SK-N-SH (cell line): ENCODE data around the gene CDK6. TPM values are rescaled to one million over a fixed set of nuclear protein-coding genes. Genes with fewer than 3 reads are reported as not detected.

ENCODE experiments used
- CTCF ChIA-PET: fragments of 300-600, 350-600 bp; formaldehyde crosslinking; extraction: SDS; loops from one replicate; lab custom pipeline; 2021; lab: Yijun Ruan, JAX
- POLR2A ChIA-PET: fragments of 350-600 bp; sonication (Branson Sonifier 250); formaldehyde crosslinking; extraction: SDS; loops from one replicate; lab custom pipeline; 2020; ENCODE audit warnings: antibody characterized with exemption, inconsistent platforms; lab: Yijun Ruan, JAX
- DNase-seq: peaks from one replicate; pipeline ENCODE4 v3.0.0; 2012
- H2AFZ ChIP-seq: fragments of 200-600 bp; sonication (generic); 2 replicates; pipeline ENCODE4 v1.8.1; 2016; ENCODE audit warnings: antibody characterized with exemption, mild to moderate bottlenecking, low read depth
- H3F3A ChIP-seq: fragments of 200-600 bp; sonication (generic); replicated peaks from 2 replicates; pipeline ENCODE3; 2016; ENCODE audit warnings: antibody characterized with exemption, mild to moderate bottlenecking; ENCODE audit not compliant: insufficient read depth
- H3K27ac ChIP-seq, 2 experiments: fragments of 200-500 bp in 1 of 2; fragments of 200-600 bp in 1 of 2; sonication (Bioruptor generic) in 1 of 2; sonication (generic), shearing (Covaris generic) in 1 of 2; 2 replicates each; pipeline versions ENCODE4 v1.5.1 to v1.6.1; 2014 to 2016; ENCODE audit warnings: low read depth in 2 of 2, inconsistent platforms in 1 of 2, low read length in 1 of 2, mild to moderate bottlenecking in 1 of 2, mixed read lengths in 1 of 2
- H3K27me3 ChIP-seq: fragments of 200-600 bp; sonication (generic), shearing (Covaris generic); 2 replicates; pipeline ENCODE4 v1.6.1; 2016; ENCODE audit warnings: mixed run types; ENCODE audit not compliant: insufficient read depth
- H3K36me3 ChIP-seq, 2 experiments: fragments of 200-500 bp in 1 of 2; fragments of 200-600 bp in 1 of 2; sonication (Bioruptor generic) in 1 of 2; sonication (generic) in 1 of 2; replicated peaks in 1 of 2; 2 replicates each; pipeline versions ENCODE3 to v1.5.1; 2014 to 2016; ENCODE audit warnings: low read length in 1 of 2, mild to moderate bottlenecking in 1 of 2; ENCODE audit not compliant: insufficient read depth in 2 of 2, control insufficient read depth in 1 of 2
- H3K4me1 ChIP-seq, 2 experiments: fragments of 200-500 bp in 1 of 2; fragments of 200-600 bp in 1 of 2; sonication (Bioruptor generic) in 1 of 2; sonication (generic), shearing (Covaris generic) in 1 of 2; 2 replicates each; pipeline versions ENCODE4 v1.5.1 to v1.6.1; 2014 to 2016; ENCODE audit warnings: low read depth in 1 of 2, low read length in 1 of 2, mixed run types in 1 of 2; ENCODE audit not compliant: insufficient read depth in 2 of 2, control insufficient read depth in 1 of 2
- H3K4me2 ChIP-seq: fragments of 200-600 bp; sonication (generic), shearing (Covaris generic); 2 replicates; pipeline ENCODE4 v1.6.1; 2017; ENCODE audit warnings: mixed run types
- H3K4me3 ChIP-seq, 2 experiments: fragments of 200-500 bp in 1 of 2; fragments of 200-600 bp in 1 of 2; sonication (Bioruptor generic) in 1 of 2; sonication (generic), shearing (Covaris generic) in 1 of 2; 2 replicates each; pipeline versions ENCODE4 v1.5.1 to v1.8.1; 2014 to 2016; ENCODE audit warnings: low read depth in 2 of 2, inconsistent platforms in 1 of 2, low read length in 1 of 2, mild to moderate bottlenecking in 1 of 2, mixed read lengths in 1 of 2, moderate library complexity in 1 of 2
- H3K79me2 ChIP-seq: fragments of 200-600 bp; sonication (generic); 2 replicates; pipeline ENCODE4 v1.8.1; 2017; ENCODE audit warnings: mild to moderate bottlenecking; ENCODE audit not compliant: insufficient read depth
- H3K9ac ChIP-seq: fragments of 200-600 bp; sonication (generic); 2 replicates; pipeline ENCODE4 v1.6.1; 2017; ENCODE audit warnings: mixed run types
- H3K9me2 ChIP-seq: fragments of 200-600 bp; sonication (generic); 2 replicates; pipeline ENCODE4 v1.6.1; 2017; ENCODE audit warnings: mixed run types
- H3K9me3 ChIP-seq: fragments of 200-600 bp; sonication (generic); 2 replicates; pipeline ENCODE4 v1.6.1; 2017; ENCODE audit warnings: mixed run types, mild to moderate bottlenecking, moderate library complexity
- H4K20me1 ChIP-seq: fragments of 200-600 bp; sonication (generic); 2 replicates; pipeline ENCODE4 v1.6.1; 2017; ENCODE audit warnings: mild to moderate bottlenecking, mixed run types; ENCODE audit not compliant: insufficient read depth
- CTCF ChIP-seq: fragments of 200-600 bp; sonication (generic); IDR thresholded peaks from 2 replicates; pipeline ENCODE4 v1.6.1; 2017; ENCODE audit warnings: antibody characterized with exemption, mild to moderate bottlenecking, moderate library complexity
- ELF1 ChIP-seq: IDR thresholded peaks from 2 replicates; pipeline ENCODE4 v1.4.0; 2012
- EP300 ChIP-seq, 2 experiments: IDR thresholded peaks; 2 replicates each; pipeline versions ENCODE4 v1.4.0 to v1.6.1; 2012; ENCODE audit warnings: borderline replicate concordance in 1 of 2, low read depth in 1 of 2, low read length in 1 of 2
- EZH2phosphoT487 ChIP-seq: fragments of 200-600 bp; sonication (generic); IDR thresholded peaks from 2 replicates; pipeline ENCODE4 v1.6.1; 2017; ENCODE audit warnings: low read depth, mixed run types, mild to moderate bottlenecking, antibody characterized with exemption, moderate library complexity, borderline replicate concordance
- FOSL2 ChIP-seq: IDR thresholded peaks from 2 replicates; pipeline ENCODE4 v1.4.0; 2012; ENCODE audit warnings: low read depth, mild to moderate bottlenecking, moderate library complexity, borderline replicate concordance
- FOXJ3 ChIP-seq: sonication (generic); formaldehyde crosslinking; IDR thresholded peaks from 2 replicates; pipeline ENCODE4 v1.5.1; 2020; ENCODE audit warnings: mild to moderate bottlenecking, missing genetic modification reagents
- JUND ChIP-seq: IDR thresholded peaks from 2 replicates; pipeline ENCODE4 v1.4.0; 2012
- MEF2A ChIP-seq: IDR thresholded peaks from 2 replicates; pipeline ENCODE4 v1.4.0; 2012; ENCODE audit warnings: low read depth, borderline replicate concordance
- NFIC ChIP-seq: IDR thresholded peaks from 2 replicates; pipeline ENCODE4 v1.4.0; 2012; ENCODE audit warnings: borderline replicate concordance
- NRF1 ChIP-seq: IDR thresholded peaks from 2 replicates; pipeline ENCODE4 v1.6.1; 2012; ENCODE audit warnings: low read depth, mild to moderate bottlenecking, low read length
- POLR2AphosphoS5 ChIP-seq: IDR thresholded peaks from 2 replicates; pipeline ENCODE4 v1.6.1; 2012; ENCODE audit warnings: low read depth, low read length
- RCOR1 ChIP-seq: fragments of 150-350 bp; IDR thresholded peaks from 2 replicates; pipeline ENCODE4 v1.6.1; 2017; ENCODE audit warnings: antibody characterized with exemption, low read length
- RXRA ChIP-seq: IDR thresholded peaks from 2 replicates; pipeline ENCODE4 v1.4.0; 2012; ENCODE audit warnings: low read depth, mild to moderate bottlenecking, borderline replicate concordance
- TAF1 ChIP-seq: IDR thresholded peaks from 2 replicates; pipeline ENCODE4 v1.6.1; 2012; ENCODE audit warnings: low read depth, mild to moderate bottlenecking, low read length, moderate library complexity, borderline replicate concordance
- TCF12 ChIP-seq: IDR thresholded peaks from 2 replicates; pipeline ENCODE4 v1.4.0; 2012
- TEAD4 ChIP-seq: IDR thresholded peaks from 2 replicates; pipeline ENCODE4 v1.4.0; 2012; ENCODE audit warnings: mild to moderate bottlenecking, borderline replicate concordance; ENCODE audit not compliant: insufficient read depth
- YY1 ChIP-seq: IDR thresholded peaks from 2 replicates; pipeline ENCODE4 v1.4.0; 2012; ENCODE audit warnings: low read depth, mild to moderate bottlenecking
- ZBTB33 ChIP-seq: IDR thresholded peaks from 2 replicates; pipeline ENCODE4 v1.4.0; 2012; ENCODE audit warnings: low read depth, borderline replicate concordance
- WGBS: methylation state at CpG from one replicate; pipeline ENCODE4 v1.1.6; 2017; ENCODE audit warnings: low lambda C conversion rate; 5-methylcytosine and 5-hydroxymethylcytosine counted together
- polyA plus RNA-seq, 3 experiments: library from polyadenylated mRNA; depleted of rRNA; stranded (reverse); fragments of >200 nt; gene quantifications; 2 replicates each; pipeline ENCODE4 v1.2.3, GENCODE V29; 2012
- TF ChIP-seq, protein P1 (sequence below): IDR thresholded peaks from 2 replicates; pipeline ENCODE4 v1.4.0; 2012; ENCODE audit warnings: low read depth, borderline replicate concordance
- TF ChIP-seq, protein P2 (sequence below): IDR thresholded peaks from 2 replicates; pipeline ENCODE4 v1.4.0; 2012; ENCODE audit warnings: low read depth

CDK6 gene
- polyA plus RNA-seq, 1 of the 3 experiments (the other 2 are of a cell fraction), result 30.3 TPM

DNA sequence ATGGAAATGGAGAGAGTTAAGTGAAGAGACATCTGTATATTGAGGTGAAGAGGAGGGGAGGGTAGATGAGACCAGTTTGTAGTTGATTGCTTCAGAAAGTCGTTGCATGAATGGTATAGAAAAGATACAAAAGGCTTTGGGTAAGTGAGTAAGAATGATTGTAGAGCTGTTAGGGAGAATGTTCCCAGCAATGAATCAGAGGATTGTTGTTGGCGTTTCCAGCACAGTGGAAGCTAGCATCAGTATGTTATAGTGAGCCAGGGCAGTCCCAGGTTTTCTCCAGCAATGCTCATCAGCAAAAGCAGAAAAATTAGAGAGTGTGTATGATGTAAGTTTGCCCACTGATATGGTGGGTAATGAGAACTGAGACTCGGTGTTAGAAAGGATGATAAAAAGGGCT is 15.4 kb upstream of the CDK6 start (continued):
- TF ChIP-seq, protein P1, sequence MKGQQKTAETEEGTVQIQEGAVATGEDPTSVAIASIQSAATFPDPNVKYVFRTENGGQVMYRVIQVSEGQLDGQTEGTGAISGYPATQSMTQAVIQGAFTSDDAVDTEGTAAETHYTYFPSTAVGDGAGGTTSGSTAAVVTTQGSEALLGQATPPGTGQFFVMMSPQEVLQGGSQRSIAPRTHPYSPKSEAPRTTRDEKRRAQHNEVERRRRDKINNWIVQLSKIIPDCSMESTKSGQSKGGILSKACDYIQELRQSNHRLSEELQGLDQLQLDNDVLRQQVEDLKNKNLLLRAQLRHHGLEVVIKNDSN, result no peak
- TF ChIP-seq ELF1, result no peak
- TF ChIP-seq FOSL2, result no peak
- no peak for TF ChIP-seq JUND
- TF ChIP-seq RCOR1, result no peak
- no peak for TF ChIP-seq MEF2A
- TF ChIP-seq TCF12, result no peak
- TF ChIP-seq, all 33 proteins: peak for 0

DNA sequence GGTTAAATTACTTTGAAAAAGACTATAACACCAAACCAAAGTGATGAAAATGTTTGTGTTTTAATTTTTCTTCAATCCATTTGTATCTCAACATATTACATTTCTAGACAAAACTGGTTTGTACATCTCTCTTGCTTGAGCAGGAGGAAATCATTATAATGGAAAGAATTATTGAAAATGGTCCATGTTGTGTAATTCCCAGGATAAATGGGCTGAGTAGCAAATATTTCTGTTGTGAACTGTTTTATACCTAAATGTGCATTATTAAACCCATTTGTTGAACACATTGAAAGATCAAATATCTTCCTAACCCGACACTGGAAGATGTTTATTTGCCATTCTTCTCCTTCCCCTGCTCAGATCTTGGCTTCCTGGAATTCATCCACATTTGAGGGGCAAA is 14.1 kb upstream of the CDK6 start:
- Histone ChIP-seq H3K27me3 (no peaks in the 10 kb centered on the region), H2AFZ (no peak overlapping the region), H3K4me2 (no peak overlapping the region), H3K9me3 (no peaks in the 10 kb centered on the region), H3K9me2 (no peaks in the 10 kb centered on the region), H3F3A (no peaks in the 10 kb centered on the region), H3K27ac (no peak overlapping the region), H3K79me2 (no peaks in the 10 kb centered on the region), H3K9ac (no peak overlapping the region), H4K20me1 (no peaks in the 10 kb centered on the region), H3K36me3 (no peaks in the 10 kb centered on the region), H3K4me1 (no peaks in the 10 kb centered on the region; a peak in 1 of 4 replicates), H3K4me3 (no peak overlapping the region)
- no peak for TF ChIP-seq TCF12
- no peak for TF ChIP-seq TEAD4
- TF ChIP-seq NFIC, result no peak
- no peak for TF ChIP-seq EZH2phosphoT487
- TF ChIP-seq MEF2A, result no peak
- no peak for TF ChIP-seq CTCF
- TF ChIP-seq, protein P2, sequence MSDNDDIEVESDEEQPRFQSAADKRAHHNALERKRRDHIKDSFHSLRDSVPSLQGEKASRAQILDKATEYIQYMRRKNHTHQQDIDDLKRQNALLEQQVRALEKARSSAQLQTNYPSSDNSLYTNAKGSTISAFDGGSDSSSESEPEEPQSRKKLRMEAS, result no peak
- no peak for TF ChIP-seq TAF1
- no peak for DNase-seq
- CTCF ChIA-PET, result interaction anchor here (1.2 to 1.6 kb wide), 2 partner anchors 8 to 261 kb away, joined by 3 read pairs; no protein-coding TSS in a partner anchor
- WGBS, result 62% methylated on average over 1 of the region's 1 CpG
- POLR2A ChIA-PET, result no interaction called here

DNA sequence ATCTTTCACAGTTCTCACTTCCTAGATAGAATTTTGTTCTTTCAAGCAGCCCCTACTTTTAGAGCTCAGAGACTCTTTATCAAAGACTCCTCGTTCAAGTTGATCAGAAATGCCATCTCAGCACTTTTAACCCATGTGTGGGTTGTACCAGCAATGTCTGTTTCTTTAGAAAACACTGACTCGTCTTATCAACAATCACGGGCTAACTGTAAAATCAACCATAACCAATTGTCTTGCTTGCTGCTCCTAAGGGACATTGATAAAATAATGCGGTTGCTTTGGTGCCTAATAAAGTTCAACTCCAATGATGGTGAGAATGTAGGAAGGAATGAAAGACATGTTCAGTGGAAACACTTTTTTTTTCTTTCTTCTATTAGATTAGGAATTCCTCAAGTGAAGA is 12.9 kb upstream of the CDK6 start:
- DNase-seq, result no peak
- H4K20me1 ChIP-seq, result no peaks in the 10 kb centered on the region
- H3F3A ChIP-seq, result no peaks in the 10 kb centered on the region
- H3K27me3 ChIP-seq, result no peaks in the 10 kb centered on the region
- H3K4me3 ChIP-seq, result no peak overlapping the region
- no peaks in the 10 kb centered on the region for H3K9me3 ChIP-seq
- H3K9ac ChIP-seq, result no peak overlapping the region
- POLR2A ChIA-PET, result no interaction called here
- H3K4me1 ChIP-seq, result no peaks in the 10 kb centered on the region; a peak in 1 of 4 replicates
- no peaks in the 10 kb centered on the region for H3K9me2 ChIP-seq
- no peak overlapping the region for H3K4me2 ChIP-seq
- H3K27ac ChIP-seq, result no peak overlapping the region
- WGBS, result 74% methylated on average over 4 of the region's 4 CpGs
- no peak overlapping the region for H2AFZ ChIP-seq
- H3K79me2 ChIP-seq, result no peaks in the 10 kb centered on the region
- CTCF ChIA-PET, result interaction anchor here (1.0 to 2.1 kb wide), 2 partner anchors 16 to 17 kb away, joined by 3 to 8 read pairs; no protein-coding TSS in a partner anchor
- no peaks in the 10 kb centered on the region for H3K36me3 ChIP-seq
- TF ChIP-seq EP300 (IDR thresholded peaks at IDR 0.05; ENCODE audit: borderline replicate concordance in 1 of 2, low read depth in 1 of 2, low read length in 1 of 2) (no peak), ZBTB33 (no peak), RXRA (no peak), ELF1 (no peak), TEAD4 (no peak), YY1 (no peak), FOXJ3 (no peak), JUND (no peak), NRF1 (no peak), TCF12 (no peak), POLR2AphosphoS5 (no peak)
- TF ChIP-seq, protein P2, result no peak
- TF ChIP-seq, protein P1, result no peak
